MM.1S (cell line): ENCODE data around the gene OVOL2.

Experiments used
- DNase-seq: peaks from one replicate; pipeline ENCODE4 v3.0.0-alpha.2; 2015
- H2AFZ ChIP-seq: fragments of 300-600 bp; sonication (generic); 2 replicates; pipeline ENCODE4 v1.6.0; 2016; ENCODE audit warnings: antibody characterized with exemption, low read length
- H3F3A ChIP-seq: fragments of 300-600 bp; sonication (generic); 2 replicates; pipeline ENCODE4 v1.6.1; 2016; ENCODE audit warnings: mild to moderate bottlenecking, antibody characterized with exemption, low read length, moderate library complexity, mixed read lengths; ENCODE audit not compliant: insufficient read depth
- H3K27ac ChIP-seq: fragments of 300-600 bp; sonication (generic); 2 replicates; pipeline ENCODE4 v1.5.1; 2016; ENCODE audit warnings: mild to moderate bottlenecking, low read length
- H3K27me3 ChIP-seq: fragments of 300-600 bp; sonication (generic); replicated peaks from 2 replicates; pipeline ENCODE4 v1.6.0; 2016; ENCODE audit warnings: low read length; ENCODE audit not compliant: insufficient read depth
- H3K36me3 ChIP-seq: fragments of 300-600 bp; sonication (generic); replicated peaks from 2 replicates; pipeline ENCODE4 v1.6.1; 2016; ENCODE audit warnings: mild to moderate bottlenecking, low read length, mixed read lengths; ENCODE audit not compliant: insufficient read depth
- H3K4me1 ChIP-seq: fragments of 300-600 bp; sonication (generic); 2 replicates; pipeline ENCODE4 v1.6.1; 2016; ENCODE audit warnings: low read length, mixed read lengths
- H3K4me2 ChIP-seq: fragments of 300-600 bp; sonication (generic); 2 replicates; pipeline ENCODE4 v1.6.0; 2016; ENCODE audit warnings: low read depth, low read length
- H3K4me3 ChIP-seq: fragments of 300-600 bp; sonication (generic); 2 replicates; pipeline ENCODE4 v1.5.1; 2016; ENCODE audit warnings: low read length, mixed read lengths
- H3K79me2 ChIP-seq: fragments of 300-600 bp; sonication (generic); 2 replicates; pipeline ENCODE4 v1.6.1; 2016; ENCODE audit warnings: mixed run types, low read length, mixed read lengths
- H3K9ac ChIP-seq: fragments of 300-600 bp; sonication (generic); 2 replicates; pipeline ENCODE4 v1.6.1; 2016; ENCODE audit warnings: low read length, mixed read lengths
- H3K9me2 ChIP-seq: fragments of 300-600 bp; sonication (generic); replicated peaks from 2 replicates; pipeline ENCODE4 v1.6.1; 2016; ENCODE audit warnings: mild to moderate bottlenecking, low read length, mixed read lengths; ENCODE audit not compliant: insufficient read depth
- H3K9me3 ChIP-seq: fragments of 300-600 bp; sonication (generic); replicated peaks from 2 replicates; pipeline ENCODE4 v1.6.1; 2016; ENCODE audit warnings: mild to moderate bottlenecking, low read length, mixed read lengths; ENCODE audit not compliant: insufficient read depth
- H4K20me1 ChIP-seq: fragments of 300-600 bp; sonication (generic); 2 replicates; pipeline ENCODE4 v1.6.1; 2016; ENCODE audit warnings: mild to moderate bottlenecking, low read length, moderate library complexity, mixed read lengths; ENCODE audit not compliant: insufficient read depth
- CTCF ChIP-seq: fragments of 300-600 bp; sonication (generic); IDR thresholded peaks from 2 replicates; pipeline ENCODE4 v1.5.1; 2016; ENCODE audit warnings: antibody characterized with exemption, low read length, mixed read lengths
- EZH2 ChIP-seq: fragments of 300-600 bp; sonication (generic); optimal IDR thresholded peaks from 2 replicates; pipeline ENCODE3; 2017; ENCODE audit warnings: low read depth, mild to moderate bottlenecking, antibody characterized with exemption, low read length, mixed read lengths
- EZH2phosphoT487 ChIP-seq: fragments of 300-600 bp; sonication (generic); IDR thresholded peaks from 2 replicates; pipeline ENCODE4 v1.6.1; 2018; ENCODE audit warnings: antibody characterized with exemption, low read length

Gene OVOL2

GRCh38 chr20:17985388-17986018 lies 72.2 kb downstream of the OVOL2 start:
- no peak for TF ChIP-seq CTCF
- no peak for TF ChIP-seq EZH2
- no peak for TF ChIP-seq EZH2phosphoT487
- Histone ChIP-seq H3K9me2 (no peaks in the 10 kb centered on the region), H3K4me3 (no peak overlapping the region), H4K20me1 (no peaks in the 10 kb centered on the region), H2AFZ (no peak overlapping the region), H3F3A (no peaks in the 10 kb centered on the region), H3K27me3 (no peaks in the 10 kb centered on the region), H3K79me2 (peaks cover 23% of the 10 kb centered on the region), H3K4me1 (no peaks in the 10 kb centered on the region), H3K9ac (no peak overlapping the region), H3K27ac (no peak overlapping the region), H3K36me3 (no peaks in the 10 kb centered on the region), H3K9me3 (no peaks in the 10 kb centered on the region), H3K4me2 (no peak overlapping the region)
- no peak for DNase-seq

GRCh38 chr20:17976305-17976704 lies 81.4 kb downstream of the OVOL2 start:
- TF ChIP-seq EZH2phosphoT487 (no peak), CTCF (no peak), EZH2 (no peak)
- no peaks in the 10 kb centered on the region for H3K9me2 ChIP-seq
- H3K27ac ChIP-seq: no peak overlapping the region
- no peak overlapping the region for H3K9ac ChIP-seq
- no peak for DNase-seq
- 0 out of 2 replicates have a peak, but pooled peaks cover 3% of the 10 kb centered on the region for H3K36me3 ChIP-seq
- H3K4me3 ChIP-seq: no peak overlapping the region
- peaks cover 4% of the 10 kb centered on the region; the same call in 1 of the 2 replicates for H3F3A ChIP-seq
- H3K4me1 ChIP-seq: 0 out of 2 replicates have a peak, but pooled peaks cover 6% of the 10 kb centered on the region
- no peaks in the 10 kb centered on the region for H4K20me1 ChIP-seq
- H3K79me2 ChIP-seq: peaks cover 47% of the 10 kb centered on the region
- no peak overlapping the region for H2AFZ ChIP-seq
- H3K4me2 ChIP-seq: no peak overlapping the region
- H3K9me3 ChIP-seq: no peaks in the 10 kb centered on the region
- H3K27me3 ChIP-seq: no peaks in the 10 kb centered on the region
